ENCODE data around the gene MRAP.

The MRAP gene

DNA sequence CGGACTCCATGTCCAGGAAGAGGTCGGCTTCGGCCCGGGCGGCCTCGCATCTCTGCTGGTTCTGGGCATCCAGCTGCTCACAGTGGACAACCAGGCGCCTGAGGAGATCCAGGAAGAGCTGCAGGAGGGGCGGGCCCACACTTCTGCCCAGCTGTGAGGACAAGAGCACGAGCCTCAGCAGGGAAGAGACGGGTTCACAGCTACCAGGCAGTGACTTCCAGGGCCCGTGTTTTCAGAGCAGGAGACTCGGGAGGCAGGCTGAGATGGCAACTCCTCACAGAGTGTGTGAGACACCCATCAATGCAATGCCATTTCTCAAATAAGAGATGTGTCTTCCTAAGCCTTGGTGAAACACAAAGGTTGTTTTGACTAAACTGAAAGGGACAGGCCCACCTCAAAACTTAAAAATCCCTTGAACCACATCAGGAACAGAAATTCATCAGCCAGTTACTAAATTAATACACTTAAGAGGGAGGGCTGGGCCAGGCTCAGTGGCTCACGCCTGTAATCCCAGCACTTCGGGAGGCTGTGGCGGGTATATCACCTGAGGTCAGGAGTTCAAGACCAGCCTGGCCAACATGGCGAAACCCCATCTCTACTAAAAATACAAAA is 50.8 kb downstream of the MRAP start:
- no peak for DNase-seq (ENCODE audit: low spot score)

DNA sequence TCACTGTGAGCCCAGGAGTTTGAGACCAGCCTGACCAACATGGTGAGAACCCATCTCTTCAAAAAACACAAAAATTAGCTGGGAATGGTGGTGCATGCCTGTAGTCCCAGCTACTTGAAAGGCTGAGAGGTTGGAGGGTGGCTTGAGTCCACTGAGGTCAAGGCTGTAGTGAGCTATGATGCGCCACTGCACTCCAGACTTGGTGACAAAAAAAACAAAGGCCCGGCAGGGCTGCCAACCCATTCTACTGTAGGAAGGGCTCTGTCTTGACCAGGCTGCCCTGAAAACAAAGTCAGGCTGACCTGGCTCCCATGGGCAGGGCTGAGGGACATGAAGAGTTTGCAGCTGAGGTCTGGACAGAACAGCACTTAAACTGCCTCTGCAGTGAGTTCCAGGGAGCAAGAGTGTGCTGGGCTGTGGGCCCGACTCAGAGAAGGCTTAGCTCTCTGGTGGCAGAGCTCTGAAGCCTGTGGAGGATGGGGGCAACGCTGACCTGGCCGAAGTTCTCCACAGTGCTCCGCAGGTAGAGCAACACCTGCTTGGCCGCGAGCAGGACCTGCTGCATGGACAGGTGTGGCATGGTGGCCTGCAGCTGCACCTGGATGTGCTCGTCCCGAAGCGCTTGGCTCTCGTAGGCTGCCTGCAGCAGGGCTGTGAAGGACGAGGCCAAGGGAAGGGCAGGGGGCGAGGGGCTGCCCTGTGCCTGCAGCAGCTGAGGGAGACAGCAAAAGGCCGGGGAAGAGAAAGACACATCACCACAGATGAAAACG is 51.7 kb downstream of the MRAP start:
- no peak for DNase-seq (ENCODE audit: low spot score)

DNA sequence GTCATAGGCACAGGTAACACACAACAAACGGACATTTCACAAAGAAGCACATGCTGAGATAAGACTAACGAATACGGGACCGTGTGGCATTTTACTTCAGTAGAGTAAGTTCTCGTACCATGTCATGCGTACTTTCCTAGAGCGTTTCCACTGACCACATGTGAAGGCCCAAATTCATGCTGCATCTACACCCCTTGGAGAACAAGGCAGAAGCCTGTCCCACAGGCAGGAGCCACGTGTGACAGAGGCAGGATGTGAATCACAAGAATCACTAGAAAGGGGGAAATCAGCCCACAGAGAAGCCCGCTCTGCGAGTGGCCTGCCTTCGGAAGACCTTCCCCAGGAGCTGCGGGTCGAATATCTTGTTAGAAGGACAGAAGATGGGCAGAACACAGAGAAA is 52.3 kb downstream of the MRAP start:
- no peak for DNase-seq (ENCODE audit: low spot score)

DNA sequence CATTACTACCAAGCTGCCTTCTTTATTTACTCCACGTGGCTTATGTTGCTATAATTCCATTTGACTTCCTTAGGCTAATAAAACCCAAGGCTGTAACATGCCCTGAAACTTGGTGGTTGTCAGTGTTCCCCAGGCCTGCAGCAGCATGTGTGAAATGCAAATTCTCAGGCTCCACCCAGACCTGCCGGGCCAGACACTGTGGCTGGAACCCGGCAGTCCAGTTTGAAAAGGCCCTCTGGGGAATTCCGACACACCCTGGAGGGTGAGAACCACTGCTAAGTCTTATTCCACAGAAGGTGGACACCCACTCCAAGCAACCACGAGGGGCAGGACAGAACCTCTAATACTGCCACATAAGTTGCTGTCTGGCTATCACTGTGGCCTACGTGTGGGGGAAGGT is 52.8 kb downstream of the MRAP start:
- DNase-seq (ENCODE audit: low spot score) = no peak

DNA sequence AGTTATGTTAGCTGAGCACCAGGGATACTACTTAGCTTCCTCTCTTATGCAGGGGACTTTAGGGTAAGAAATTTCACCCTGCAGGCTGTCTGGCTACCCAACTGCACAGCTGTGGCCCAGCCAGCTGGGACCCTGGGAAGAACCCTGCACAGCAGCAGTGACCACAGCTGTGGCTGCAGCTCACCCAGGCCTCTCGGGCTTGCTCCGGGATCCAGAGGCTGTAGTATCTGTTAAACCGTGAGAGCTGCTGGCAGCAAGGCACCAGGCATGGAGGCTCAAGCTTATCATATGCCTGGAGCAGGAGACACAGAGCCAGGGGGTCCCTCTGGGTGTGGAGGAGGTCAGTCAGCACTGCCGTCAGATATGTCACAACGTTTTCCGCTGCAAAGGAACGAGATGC is 53.9 kb downstream of the MRAP start:
- DNase-seq (ENCODE audit: low spot score) = no peak

DNA sequence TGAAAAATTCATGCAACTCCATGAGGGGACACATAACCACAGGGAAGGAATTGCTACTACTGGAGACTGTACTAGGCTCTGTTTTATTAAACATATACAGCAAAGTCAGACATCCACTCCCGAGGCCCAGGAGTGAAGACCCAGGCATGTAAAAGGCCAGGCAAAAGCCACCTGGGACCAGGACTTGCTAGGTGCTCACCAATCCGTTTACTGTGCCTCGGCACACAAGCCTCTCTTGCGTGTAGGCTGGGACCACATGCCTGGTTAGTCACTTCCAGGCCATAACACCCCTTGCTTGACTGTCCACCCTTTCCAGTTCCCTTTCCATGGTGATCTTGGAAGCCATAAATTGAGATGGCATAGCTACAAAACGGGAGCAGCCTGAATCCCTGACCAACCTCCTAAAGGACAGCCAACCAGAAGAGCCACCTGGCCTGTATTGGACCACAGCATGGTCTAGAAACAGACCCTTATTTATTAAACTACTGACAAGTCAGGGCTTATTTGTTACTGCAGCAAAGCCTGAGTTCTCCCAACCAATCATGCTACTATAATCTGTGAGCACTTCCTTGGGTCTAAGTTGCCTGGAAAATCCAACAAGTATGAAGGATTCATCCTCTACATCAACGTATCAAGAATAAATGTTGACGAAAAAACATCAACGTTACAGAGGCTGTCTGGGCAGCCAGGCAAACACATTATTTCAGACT is 54.5 kb downstream of the MRAP start:
- no peak for DNase-seq (ENCODE audit: low spot score)

DNA sequence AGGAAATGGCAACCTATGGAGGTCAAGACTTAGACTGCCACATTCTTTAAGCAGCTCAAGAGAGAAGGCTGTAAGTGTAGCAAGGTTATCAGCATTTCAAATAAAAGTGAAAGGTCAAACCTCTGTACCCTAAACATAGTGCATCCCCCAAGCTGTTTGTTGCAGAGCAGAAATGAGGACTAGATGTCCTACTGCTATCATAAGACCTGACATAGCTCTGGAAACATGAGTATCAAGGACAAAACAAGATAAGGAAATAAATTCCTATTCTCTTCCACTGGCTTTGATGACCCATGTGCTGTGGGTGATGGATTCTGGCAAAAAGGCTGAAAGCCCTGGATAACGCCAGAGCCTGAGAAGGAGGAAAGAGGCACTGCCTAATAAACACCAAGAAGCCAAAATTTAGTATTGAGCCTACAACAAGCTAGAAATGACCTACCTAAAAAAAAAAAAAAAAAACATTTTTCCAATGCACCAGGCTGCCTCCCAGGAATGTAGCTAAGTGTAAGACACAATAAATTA is 58.3 kb downstream of the MRAP start:
- no peak for DNase-seq (ENCODE audit: low spot score)

DNA sequence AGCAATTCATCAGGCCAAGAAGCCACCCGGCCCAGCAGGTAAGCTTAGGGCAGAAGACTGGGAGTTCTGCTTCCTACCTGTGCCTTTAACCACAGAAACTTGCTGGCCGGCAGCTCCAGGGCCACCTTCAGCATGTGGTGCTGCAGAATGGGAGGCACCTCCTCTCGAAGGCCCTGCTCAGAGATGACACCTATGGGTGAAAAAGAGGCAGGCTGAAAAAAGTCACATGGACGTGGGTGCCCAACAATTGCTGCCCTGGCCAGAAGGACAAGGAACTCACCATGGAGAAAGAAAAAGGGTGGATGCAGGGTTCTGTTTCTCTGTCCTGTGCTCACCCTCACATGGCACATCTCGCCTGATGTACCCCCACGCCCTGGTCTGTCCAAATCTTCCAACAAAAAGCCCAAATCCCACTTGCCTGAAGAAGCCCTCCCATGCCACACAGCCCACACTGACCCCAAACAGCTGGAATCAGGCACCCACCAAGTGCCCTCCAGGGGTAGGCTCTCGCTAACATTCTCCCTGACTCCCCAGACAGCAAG is 61.1 kb downstream of the MRAP start:
- no peak for DNase-seq (ENCODE audit: low spot score)

DNA sequence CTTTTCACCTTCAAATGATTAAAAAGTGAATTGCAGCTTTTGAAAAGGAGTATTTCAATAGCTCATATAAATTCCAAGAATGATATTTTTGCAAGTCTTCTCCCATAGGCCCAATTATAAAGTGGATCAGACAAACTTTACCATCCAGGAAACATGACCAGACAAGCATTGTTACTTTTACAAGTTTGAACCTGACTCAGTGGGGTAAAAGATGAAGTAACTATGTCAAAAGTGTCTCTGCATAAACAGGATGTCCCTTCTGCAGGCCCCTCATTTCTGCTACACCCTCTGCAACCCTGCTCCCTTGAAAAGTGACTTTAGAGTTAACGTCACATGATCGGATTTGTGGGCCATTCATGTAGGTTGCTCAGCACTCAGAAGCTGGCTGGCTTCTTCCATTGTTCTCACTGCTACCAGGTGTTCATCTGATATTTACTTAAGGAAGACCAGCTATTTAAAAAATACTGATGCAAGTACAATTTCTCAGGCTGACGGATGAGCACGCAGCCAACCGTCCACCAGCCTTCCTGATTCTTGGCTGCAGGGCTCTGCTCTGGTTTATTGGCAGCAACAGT is 61.8 kb downstream of the MRAP start:
- no peak for DNase-seq (ENCODE audit: low spot score)

All from cerebellar cortex (tissue), 1 donor.